ENCODE measurements around the gene CXorf66. TPM values are rescaled to one million over a fixed set of nuclear protein-coding genes. Genes with fewer than 3 reads are reported as not detected.
"Not testable (repeated sequence)": the region's sequence is repeated elsewhere in the genome, so short reads cannot be mapped to it uniquely, and the experiment has no call there.

The CXorf66 gene
- total and polyA plus RNA-seq, 2 experiments from 2014 or later: not detected

- Histone ChIP-seq H3K4me3 (no peak overlapping the region), H3K27ac (no peak overlapping the region), H3K4me1 (ENCODE audit: insufficient read depth) (no peaks in the 10 kb centered on the region), H3F3A (ENCODE audit: insufficient read depth) (no peaks in the 10 kb centered on the region), H3K36me3 (ENCODE audit: low read depth) (no peaks in the 10 kb centered on the region), H4K20me1 (ENCODE audit: insufficient read depth) (no peaks in the 10 kb centered on the region), H3K9me2 (ENCODE audit: insufficient read depth) (no peaks in the 10 kb centered on the region), H3K9me3 (ENCODE audit: low read depth) (no peaks in the 10 kb centered on the region), H3K9ac (no peak overlapping the region), H3K79me2 (ENCODE audit: insufficient read depth) (peaks cover 64% of the 10 kb centered on the region), H2AFZ (no peak overlapping the region), H3K4me2 (ENCODE audit: unreplicated experiment) (no peak overlapping the region), H3K27me3 (replicated peaks; ENCODE audit: insufficient read depth) (no peaks in the 10 kb centered on the region)
- DNase-seq: no peak
- TF ChIP-seq EZH2phosphoT487 (IDR thresholded peaks at IDR 0.05; ENCODE audit: insufficient read depth, low read depth): no peak
- no peak for TF ChIP-seq EZH2 (IDR thresholded peaks at IDR 0.05; ENCODE audit: insufficient read depth, poor library complexity, severe bottlenecking)
- 61 to 63% methylated on average over 5 of the region's 5 CpGs for WGBS, 2 experiments (ENCODE audit: low coverage in 1 of 2, low lambda C conversion rate in 2 of 2, missing lambda C conversion rate in 2 of 2)
- in situ Hi-C loops (cut with MboI): no loop called here
Observed at GRCh38 chrX:139924069-139924695, 41.1 kb downstream of the CXorf66 start.

- H3K27me3 ChIP-seq (replicated peaks; ENCODE audit: insufficient read depth); H3K4me1 ChIP-seq (ENCODE audit: insufficient read depth); in situ Hi-C loops (cut with MboI); H3K27ac ChIP-seq; H3K9me3 ChIP-seq (ENCODE audit: low read depth); H4K20me1 ChIP-seq (ENCODE audit: insufficient read depth); H2AFZ ChIP-seq; H3K9me2 ChIP-seq (ENCODE audit: insufficient read depth); DNase-seq; H3K9ac ChIP-seq; H3K4me2 ChIP-seq (ENCODE audit: unreplicated experiment); H3K36me3 ChIP-seq (ENCODE audit: low read depth); H3F3A ChIP-seq (ENCODE audit: insufficient read depth); H3K4me3 ChIP-seq: not testable (repeated sequence)
- peaks cover 43% of the 10 kb centered on the region for H3K79me2 ChIP-seq (ENCODE audit: insufficient read depth)
- WGBS, 2 experiments (ENCODE audit: low coverage in 1 of 2, low lambda C conversion rate in 2 of 2, missing lambda C conversion rate in 2 of 2): 95 to 100% methylated on average over 5 to 6 of the region's 6 CpGs
Observed at GRCh38 chrX:139921142-139921541, 44.2 kb downstream of the CXorf66 start.

- in situ Hi-C loops (cut with MboI): no loop called here
- Histone ChIP-seq H3K4me3 (no peak overlapping the region), H4K20me1 (ENCODE audit: insufficient read depth) (no peaks in the 10 kb centered on the region), H3K9me3 (ENCODE audit: low read depth) (no peaks in the 10 kb centered on the region), H3K4me2 (ENCODE audit: unreplicated experiment) (no peak overlapping the region), H3K79me2 (ENCODE audit: insufficient read depth) (peaks cover 44% of the 10 kb centered on the region), H3K9me2 (ENCODE audit: insufficient read depth) (no peaks in the 10 kb centered on the region), H2AFZ (no peak overlapping the region), H3K9ac (no peak overlapping the region), H3K4me1 (ENCODE audit: insufficient read depth) (no peaks in the 10 kb centered on the region), H3K27ac (no peak overlapping the region), H3K36me3 (ENCODE audit: low read depth) (no peaks in the 10 kb centered on the region), H3K27me3 (replicated peaks; ENCODE audit: insufficient read depth) (no peaks in the 10 kb centered on the region), H3F3A (ENCODE audit: insufficient read depth) (no peaks in the 10 kb centered on the region)
- TF ChIP-seq EZH2 (IDR thresholded peaks at IDR 0.05; ENCODE audit: insufficient read depth, poor library complexity, severe bottlenecking) (no peak), EZH2phosphoT487 (IDR thresholded peaks at IDR 0.05; ENCODE audit: insufficient read depth, low read depth) (no peak)
- no peak for DNase-seq
- WGBS, 2 experiments (ENCODE audit: low coverage in 1 of 2, low lambda C conversion rate in 2 of 2, missing lambda C conversion rate in 2 of 2): 94 to 100% methylated on average over 1 of the region's 1 CpG
Observed at GRCh38 chrX:139920316-139920715, 45.0 kb downstream of the CXorf66 start.

GRCh38 chrX:139914421-139914820 lies 50.9 kb downstream of the CXorf66 start:
- Histone ChIP-seq H3K36me3 (ENCODE audit: low read depth) (no peaks in the 10 kb centered on the region), H3K4me3 (no peak overlapping the region), H2AFZ (no peak overlapping the region), H4K20me1 (ENCODE audit: insufficient read depth) (no peaks in the 10 kb centered on the region), H3K9me3 (ENCODE audit: low read depth) (no peaks in the 10 kb centered on the region), H3F3A (ENCODE audit: insufficient read depth) (no peaks in the 10 kb centered on the region), H3K9me2 (ENCODE audit: insufficient read depth) (no peaks in the 10 kb centered on the region), H3K4me2 (ENCODE audit: unreplicated experiment) (no peak overlapping the region), H3K27me3 (replicated peaks; ENCODE audit: insufficient read depth) (no peaks in the 10 kb centered on the region), H3K4me1 (ENCODE audit: insufficient read depth) (no peaks in the 10 kb centered on the region), H3K79me2 (ENCODE audit: insufficient read depth) (peaks cover 74% of the 10 kb centered on the region), H3K27ac (no peak overlapping the region), H3K9ac (no peak overlapping the region)
- in situ Hi-C loops (cut with MboI): no loop called here
- TF ChIP-seq EZH2phosphoT487 (IDR thresholded peaks at IDR 0.05; ENCODE audit: insufficient read depth, low read depth) (no peak), EZH2 (IDR thresholded peaks at IDR 0.05; ENCODE audit: insufficient read depth, poor library complexity, severe bottlenecking) (no peak)
- 92 to 100% methylated on average over 1 of the region's 1 CpG for WGBS, 2 experiments (ENCODE audit: low coverage in 1 of 2, low lambda C conversion rate in 2 of 2, missing lambda C conversion rate in 2 of 2)
- no peak for DNase-seq

- no peaks in the 10 kb centered on the region for H3K36me3 ChIP-seq (ENCODE audit: low read depth)
- no peaks in the 10 kb centered on the region for H3K9me3 ChIP-seq (ENCODE audit: low read depth)
- H3K4me3 ChIP-seq: no peak overlapping the region
- no peak for DNase-seq
- peaks cover 60% of the 10 kb centered on the region; the same call in 1 of the 2 replicates for H3K79me2 ChIP-seq (ENCODE audit: insufficient read depth)
- no peak overlapping the region for H3K27ac ChIP-seq
- 94 to 95% methylated on average over 3 of the region's 3 CpGs for WGBS, 2 experiments (ENCODE audit: low coverage in 1 of 2, low lambda C conversion rate in 2 of 2, missing lambda C conversion rate in 2 of 2)
- H3K9ac ChIP-seq: no peak overlapping the region
- H3K9me2 ChIP-seq (ENCODE audit: insufficient read depth): no peaks in the 10 kb centered on the region
- TF ChIP-seq EZH2 (IDR thresholded peaks at IDR 0.05; ENCODE audit: insufficient read depth, poor library complexity, severe bottlenecking): no peak
- TF ChIP-seq EZH2phosphoT487 (IDR thresholded peaks at IDR 0.05; ENCODE audit: insufficient read depth, low read depth): no peak
- H3K4me1 ChIP-seq (ENCODE audit: insufficient read depth): no peaks in the 10 kb centered on the region
- no peak overlapping the region for H2AFZ ChIP-seq
- no peaks in the 10 kb centered on the region for H4K20me1 ChIP-seq (ENCODE audit: insufficient read depth)
- in situ Hi-C loops (cut with MboI): no loop called here
- H3K27me3 ChIP-seq (replicated peaks; ENCODE audit: insufficient read depth): no peaks in the 10 kb centered on the region
- no peak overlapping the region for H3K4me2 ChIP-seq (ENCODE audit: unreplicated experiment)
- H3F3A ChIP-seq (ENCODE audit: insufficient read depth): no peaks in the 10 kb centered on the region
Observed at GRCh38 chrX:139909712-139910111, 55.6 kb downstream of the CXorf66 start.
